ENCODE results near the gene ETV3. TPM values are rescaled to one million over a fixed set of nuclear protein-coding genes. Genes with fewer than 3 reads are reported as not detected.

ETV3 gene
- total and polyA plus RNA-seq, 2 donors (not counting 1 experiment from before 2014, with no cell fraction given), result 9.9 to 11.4 TPM

GRCh38 chr1:157181790-157182189 lies 43.6 kb upstream of the ETV3 start:
- no peaks in the 10 kb centered on the region for H4K20me1 ChIP-seq (ENCODE audit: control insufficient read depth, extremely low read depth, insufficient read depth, low read length)
- no peak overlapping the region for H2AFZ ChIP-seq (ENCODE audit: low read length)
- DNase-seq (ENCODE audit: low read depth in 2 of 2), result no peak
- no peaks in the 10 kb centered on the region for H3K36me3 ChIP-seq (ENCODE audit: control insufficient read depth, insufficient read depth, low read length)
- TF ChIP-seq CTCF (conservative IDR thresholded peaks at IDR 0.05 in 1 of 2, IDR thresholded peaks at IDR 0.05 in 1 of 2; ENCODE audit: low read depth in 1 of 2, low read length in 2 of 2), result no peak
- TF ChIP-seq EZH2 (IDR thresholded peaks at IDR 0.05; ENCODE audit: low read length, missing control alignments), result no peak
- H3K4me2 ChIP-seq (ENCODE audit: extremely low read depth, insufficient read depth, low read length), result no peak overlapping the region
- no peak overlapping the region for H3K27ac ChIP-seq (ENCODE audit: insufficient read depth, low read length)
- no peak overlapping the region for H3K9ac ChIP-seq (ENCODE audit: insufficient read depth, low read length)
- no peaks in the 10 kb centered on the region for H3K9me3 ChIP-seq (ENCODE audit: control insufficient read depth, insufficient read depth, low read depth, low read length)
- no peaks in the 10 kb centered on the region for H3K79me2 ChIP-seq (ENCODE audit: control insufficient read depth, insufficient read depth, low read length)
- H3K4me1 ChIP-seq (ENCODE audit: control insufficient read depth, extremely low read depth, insufficient read depth, low read length), result no peaks in the 10 kb centered on the region
- no peak overlapping the region for H3K4me3 ChIP-seq (replicated peaks in 1 of 4; ENCODE audit: control extremely low read depth in 1 of 4, insufficient read depth in 1 of 4, low read depth in 3 of 4, low read length in 4 of 4)
- peaks cover 8% of the 10 kb centered on the region for H3K27me3 ChIP-seq (ENCODE audit: control insufficient read depth, insufficient read depth, low read length)

GRCh38 chr1:157181258-157181657 lies 43.1 kb upstream of the ETV3 start:
- Histone ChIP-seq H3K9me3 (ENCODE audit: control insufficient read depth, insufficient read depth, low read depth, low read length) (no peaks in the 10 kb centered on the region), H4K20me1 (ENCODE audit: control insufficient read depth, extremely low read depth, insufficient read depth, low read length) (no peaks in the 10 kb centered on the region), H3K27me3 (ENCODE audit: control insufficient read depth, insufficient read depth, low read length) (peaks cover 5% of the 10 kb centered on the region), H3K4me1 (ENCODE audit: control insufficient read depth, extremely low read depth, insufficient read depth, low read length) (no peaks in the 10 kb centered on the region), H3K4me2 (ENCODE audit: extremely low read depth, insufficient read depth, low read length) (no peak overlapping the region), H3K36me3 (ENCODE audit: control insufficient read depth, insufficient read depth, low read length) (no peaks in the 10 kb centered on the region), H3K4me3 (replicated peaks in 1 of 4; ENCODE audit: control extremely low read depth in 1 of 4, insufficient read depth in 1 of 4, low read depth in 3 of 4, low read length in 4 of 4) (no peak overlapping the region), H3K79me2 (ENCODE audit: control insufficient read depth, insufficient read depth, low read length) (no peaks in the 10 kb centered on the region), H3K27ac (ENCODE audit: insufficient read depth, low read length) (no peak overlapping the region), H3K9ac (ENCODE audit: insufficient read depth, low read length) (no peak overlapping the region), H2AFZ (ENCODE audit: low read length) (no peak overlapping the region)
- no peak for DNase-seq (ENCODE audit: low read depth in 2 of 2)
- no peak for TF ChIP-seq CTCF (conservative IDR thresholded peaks at IDR 0.05 in 1 of 2, IDR thresholded peaks at IDR 0.05 in 1 of 2; ENCODE audit: low read depth in 1 of 2, low read length in 2 of 2)
- TF ChIP-seq EZH2 (IDR thresholded peaks at IDR 0.05; ENCODE audit: low read length, missing control alignments), result no peak

GRCh38 chr1:157178490-157178889 lies 40.3 kb upstream of the ETV3 start:
- no peak for DNase-seq (ENCODE audit: low read depth in 2 of 2)
- Histone ChIP-seq H2AFZ (ENCODE audit: low read length) (no peak overlapping the region), H3K4me1 (ENCODE audit: control insufficient read depth, extremely low read depth, insufficient read depth, low read length) (no peaks in the 10 kb centered on the region), H3K4me2 (ENCODE audit: extremely low read depth, insufficient read depth, low read length) (no peak overlapping the region), H3K27me3 (ENCODE audit: control insufficient read depth, insufficient read depth, low read length) (peaks cover 5% of the 10 kb centered on the region), H4K20me1 (ENCODE audit: control insufficient read depth, extremely low read depth, insufficient read depth, low read length) (no peaks in the 10 kb centered on the region), H3K9ac (ENCODE audit: insufficient read depth, low read length) (no peak overlapping the region), H3K79me2 (ENCODE audit: control insufficient read depth, insufficient read depth, low read length) (no peaks in the 10 kb centered on the region), H3K27ac (ENCODE audit: insufficient read depth, low read length) (no peak overlapping the region), H3K9me3 (ENCODE audit: control insufficient read depth, insufficient read depth, low read depth, low read length) (no peaks in the 10 kb centered on the region), H3K36me3 (ENCODE audit: control insufficient read depth, insufficient read depth, low read length) (no peaks in the 10 kb centered on the region), H3K4me3 (replicated peaks in 1 of 4; ENCODE audit: control extremely low read depth in 1 of 4, insufficient read depth in 1 of 4, low read depth in 3 of 4, low read length in 4 of 4) (no peak overlapping the region)
- TF ChIP-seq CTCF (conservative IDR thresholded peaks at IDR 0.05 in 1 of 2, IDR thresholded peaks at IDR 0.05 in 1 of 2; ENCODE audit: low read depth in 1 of 2, low read length in 2 of 2) (no peak), EZH2 (IDR thresholded peaks at IDR 0.05; ENCODE audit: low read length, missing control alignments) (no peak)
